ENCODE measurements around the gene CACNA1I. TPM values are rescaled to one million over a fixed set of nuclear protein-coding genes. Genes with fewer than 3 reads are reported as not detected.

CACNA1I gene
- total and polyA plus RNA-seq, 11 donors: 0.01 to 0.07 (median 0.04) TPM; not detected in 6

DNA sequence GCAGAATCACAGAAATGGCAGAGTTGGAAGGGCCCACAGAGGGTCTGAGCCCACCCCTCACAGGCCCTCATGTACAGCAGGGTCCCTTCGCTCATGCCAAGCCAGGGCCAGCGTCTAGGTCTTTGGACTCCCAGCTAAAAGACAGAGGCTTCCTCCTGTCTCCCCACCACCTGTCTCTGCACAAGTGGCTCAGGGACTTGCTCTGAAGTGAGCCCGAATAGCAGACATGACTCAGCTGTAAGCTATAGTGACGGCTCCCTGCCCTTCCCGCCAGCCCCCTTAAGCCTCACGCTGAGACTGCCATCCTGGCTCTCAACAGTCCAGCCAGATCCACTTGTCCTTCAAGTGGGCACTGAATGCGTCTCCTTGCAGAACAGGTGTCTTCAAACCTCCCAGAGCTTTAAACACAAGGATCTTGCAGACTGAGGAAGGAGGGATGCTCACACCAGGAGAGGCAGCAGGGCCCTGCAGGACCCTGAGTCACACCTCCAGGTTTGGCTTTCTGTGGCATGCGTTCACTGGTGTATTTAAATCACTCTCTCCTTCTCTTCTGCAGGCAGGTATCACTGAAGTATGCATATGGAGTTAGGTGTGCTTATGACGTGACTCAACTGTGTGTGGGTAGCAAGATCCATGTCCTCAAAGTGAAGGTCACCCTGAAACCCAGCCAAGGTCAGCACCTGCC is 154.9 kb downstream of the CACNA1I start:
- no peak overlapping the region for H3K4me3 ChIP-seq
- intact Hi-C loops (cut with DNase I): no loop called here
- 72 to 80% (median 79%) methylated on average over 9 of the region's 9 CpGs for WGBS, 4 donors
- ATAC-seq (no peak), DNase-seq (no peak)
- no peak for TF ChIP-seq CTCF (IDR thresholded peaks at IDR 0.05)
- TF ChIP-seq POLR2A (IDR thresholded peaks at IDR 0.05): no peak
- H3K9me3 ChIP-seq: no peaks in the 10 kb centered on the region
- H3K27ac ChIP-seq: no peak overlapping the region
- H3K27me3 ChIP-seq: peaks cover 0 to 24% (median 0%) of the 10 kb centered on the region in 9 donors
- H3K4me1 ChIP-seq: no peaks in the 10 kb centered on the region
- no peaks in the 10 kb centered on the region for H3K36me3 ChIP-seq

DNA sequence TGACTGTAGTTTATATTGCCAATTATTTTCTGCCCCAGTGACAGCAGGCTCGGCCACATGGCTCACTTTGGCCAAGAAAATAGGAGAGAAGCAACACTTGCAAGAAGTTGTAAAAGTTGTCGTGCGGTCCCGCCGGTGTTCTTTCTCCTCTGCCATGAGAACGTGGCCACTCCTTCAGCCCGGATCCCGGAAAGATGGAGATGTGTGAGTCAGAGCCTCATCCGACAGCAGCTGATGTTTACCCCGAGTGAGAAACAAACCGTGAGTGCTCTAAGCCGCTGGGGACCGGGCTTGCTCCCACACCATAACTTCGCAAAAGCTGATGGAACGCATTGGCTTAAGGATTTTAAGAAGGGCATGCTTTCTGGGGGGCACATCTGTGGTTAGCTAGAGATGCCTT is 157.0 kb downstream of the CACNA1I start:
- no peak for ATAC-seq

GRCh38 chr22:39728236-39728860 is 157.8 kb downstream of the CACNA1I start:
- no peak for DNase-seq
- ATAC-seq: no peak
- no peak for TF ChIP-seq CTCF (IDR thresholded peaks at IDR 0.05)
- TF ChIP-seq POLR2A (IDR thresholded peaks at IDR 0.05): no peak
- H3K36me3 ChIP-seq: no peaks in the 10 kb centered on the region
- H3K9me3 ChIP-seq: no peaks in the 10 kb centered on the region
- H3K27ac ChIP-seq: no peak overlapping the region
- 77 to 84% (median 83%) methylated on average over 12 of the region's 12 CpGs for WGBS, 4 donors
- intact Hi-C loops (cut with DNase I): no loop called here
- H3K4me1 ChIP-seq: no peaks in the 10 kb centered on the region
- no peak overlapping the region for H3K4me3 ChIP-seq
- peaks cover 0 to 41% (median 3%) of the 10 kb centered on the region in 9 donors for H3K27me3 ChIP-seq

More for the DNA sequence above, 157.0 kb downstream of the CACNA1I start:
- no peaks in the 10 kb centered on the region for H3K9me3 ChIP-seq
- no peak overlapping the region for H3K4me3 ChIP-seq
- no peaks in the 10 kb centered on the region for H3K36me3 ChIP-seq
- H3K4me1 ChIP-seq: no peaks in the 10 kb centered on the region
- WGBS, 4 donors: 57 to 66% (median 59%) methylated on average over 15 of the region's 15 CpGs
- intact Hi-C loops (cut with DNase I): no loop called here
- TF ChIP-seq CTCF (IDR thresholded peaks at IDR 0.05): no peak
- no peak for TF ChIP-seq POLR2A (IDR thresholded peaks at IDR 0.05)
- H3K27me3 ChIP-seq: peaks cover 0 to 39% (median 0%) of the 10 kb centered on the region in 9 donors
- DNase-seq: no peak
- H3K27ac ChIP-seq: no peak overlapping the region

- Histone ChIP-seq H3K4me1 (no peaks in the 10 kb centered on the region), H3K36me3 (no peaks in the 10 kb centered on the region), H3K9me3 (no peaks in the 10 kb centered on the region), H3K27ac (no peak overlapping the region), H3K27me3 (peaks cover 0 to 47% (median 4%) of the 10 kb centered on the region in 9 donors), H3K4me3 (no peak overlapping the region)
- TF ChIP-seq CTCF (IDR thresholded peaks at IDR 0.05) (no peak), POLR2A (IDR thresholded peaks at IDR 0.05) (no peak)
- intact Hi-C loops (cut with DNase I): no loop called here
- DNase-seq (no peak), ATAC-seq (no peak)
- WGBS, 4 donors: 71 to 74% (median 72%) methylated on average over 11 to 13 of the region's 13 CpGs
These were observed 158.8 kb downstream of the CACNA1I start for GRCh38 chr22:39729141-39729934.
